GM20000 (cell line): ENCODE results near the gene MYH7B.

Source experiments
- DNase-seq: peaks from one replicate; pipeline ENCODE4 v3.0.0; 2012; ENCODE audit warnings: low spot score
- TF ChIP-seq, protein P1 (sequence below): IDR thresholded peaks from 2 replicates; pipeline ENCODE4 v1.5.1; 2012; ENCODE audit warnings: mild to moderate bottlenecking, control low read depth; ENCODE audit errors: extremely low read depth, missing control alignments

MYH7B gene

DNA sequence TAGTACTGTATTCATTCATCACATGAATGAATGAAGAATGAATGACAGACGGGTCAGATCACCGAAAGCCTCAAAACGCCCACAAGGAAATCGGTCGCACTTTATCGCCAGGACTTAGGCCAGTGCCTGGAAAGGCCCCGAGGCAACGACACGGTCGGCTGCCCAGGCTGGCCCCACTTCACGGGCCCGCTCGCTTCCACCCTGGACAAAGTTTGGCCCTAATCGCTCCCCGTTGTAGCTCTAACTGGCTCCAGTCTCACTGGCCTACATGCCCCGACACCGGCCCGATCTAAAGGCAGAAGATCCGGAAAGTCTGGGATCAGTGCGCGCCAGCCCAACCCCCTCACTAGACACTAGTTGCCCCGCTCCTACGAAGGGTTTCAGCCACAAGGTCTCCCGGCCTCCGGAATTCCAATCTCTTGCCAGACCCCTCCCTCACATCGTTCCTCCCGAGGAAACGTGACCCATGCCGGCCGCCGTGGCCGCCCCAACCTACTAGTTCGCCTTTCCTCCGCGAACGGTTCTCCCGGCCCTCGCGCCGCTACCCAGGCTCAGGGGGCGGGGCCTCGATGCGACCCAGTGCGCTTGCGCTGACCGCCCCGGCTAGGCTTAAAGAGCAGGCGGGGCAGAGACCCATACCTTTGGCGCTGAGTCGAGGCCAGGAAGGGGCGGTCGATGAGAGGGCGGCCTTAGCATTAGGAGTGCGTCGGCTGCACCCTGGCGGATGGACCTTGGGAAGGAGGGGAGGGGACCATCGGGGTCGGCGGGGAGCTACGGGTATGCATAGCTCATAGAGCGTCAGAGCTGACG, at the start of gene MYH7B, which contains the start of gene GSS:
Gene MYH7B, plus strand, starts transcription at position 638 of the 810 bp plus-strand sequence. CDS start 22,138 bp downstream, outside the sequence.
Gene GSS, minus strand, starts transcription at position 576 of the 810 bp plus-strand sequence. CDS start 3,954 bp downstream, outside the sequence.
- DNase-seq, result peak; percentile 95
- TF ChIP-seq, protein P1, sequence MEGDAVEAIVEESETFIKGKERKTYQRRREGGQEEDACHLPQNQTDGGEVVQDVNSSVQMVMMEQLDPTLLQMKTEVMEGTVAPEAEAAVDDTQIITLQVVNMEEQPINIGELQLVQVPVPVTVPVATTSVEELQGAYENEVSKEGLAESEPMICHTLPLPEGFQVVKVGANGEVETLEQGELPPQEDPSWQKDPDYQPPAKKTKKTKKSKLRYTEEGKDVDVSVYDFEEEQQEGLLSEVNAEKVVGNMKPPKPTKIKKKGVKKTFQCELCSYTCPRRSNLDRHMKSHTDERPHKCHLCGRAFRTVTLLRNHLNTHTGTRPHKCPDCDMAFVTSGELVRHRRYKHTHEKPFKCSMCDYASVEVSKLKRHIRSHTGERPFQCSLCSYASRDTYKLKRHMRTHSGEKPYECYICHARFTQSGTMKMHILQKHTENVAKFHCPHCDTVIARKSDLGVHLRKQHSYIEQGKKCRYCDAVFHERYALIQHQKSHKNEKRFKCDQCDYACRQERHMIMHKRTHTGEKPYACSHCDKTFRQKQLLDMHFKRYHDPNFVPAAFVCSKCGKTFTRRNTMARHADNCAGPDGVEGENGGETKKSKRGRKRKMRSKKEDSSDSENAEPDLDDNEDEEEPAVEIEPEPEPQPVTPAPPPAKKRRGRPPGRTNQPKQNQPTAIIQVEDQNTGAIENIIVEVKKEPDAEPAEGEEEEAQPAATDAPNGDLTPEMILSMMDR, result peak; percentile 32

- DNase-seq, result no peak
- TF ChIP-seq, protein P1, result no peak
Observed at GRCh38 chr20:34907616-34908469, 47.8 kb upstream of the MYH7B start.

DNA sequence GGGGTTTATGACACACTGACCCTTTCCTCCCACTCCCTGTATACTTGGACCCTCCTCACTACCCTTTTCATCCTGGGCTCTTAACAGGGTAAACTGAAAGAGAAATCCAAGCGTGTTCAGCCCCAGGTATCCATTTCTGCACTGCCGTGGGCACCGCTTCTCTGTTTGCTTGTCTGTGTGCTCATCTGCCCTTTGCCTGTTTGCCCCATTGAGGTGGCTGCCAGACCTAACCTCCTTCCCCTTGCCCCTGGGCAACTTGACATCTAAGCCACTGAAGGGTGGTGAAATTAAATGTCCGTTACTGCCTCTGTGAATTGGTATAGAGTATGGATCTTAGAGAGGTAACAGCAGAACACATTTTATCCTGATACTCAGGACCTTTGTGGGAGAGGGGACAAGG, 40.5 kb upstream of the MYH7B start:
- DNase-seq, result no peak
- TF ChIP-seq, protein P1, result no peak

GRCh38 chr20:34915749-34916455, 39.8 kb upstream of the MYH7B start:
- no peak for DNase-seq
- TF ChIP-seq, protein P1, result no peak

- no peak for DNase-seq
- TF ChIP-seq, protein P1, result no peak
Observed at GRCh38 chr20:34916774-34917354, 38.8 kb upstream of the MYH7B start.

DNA sequence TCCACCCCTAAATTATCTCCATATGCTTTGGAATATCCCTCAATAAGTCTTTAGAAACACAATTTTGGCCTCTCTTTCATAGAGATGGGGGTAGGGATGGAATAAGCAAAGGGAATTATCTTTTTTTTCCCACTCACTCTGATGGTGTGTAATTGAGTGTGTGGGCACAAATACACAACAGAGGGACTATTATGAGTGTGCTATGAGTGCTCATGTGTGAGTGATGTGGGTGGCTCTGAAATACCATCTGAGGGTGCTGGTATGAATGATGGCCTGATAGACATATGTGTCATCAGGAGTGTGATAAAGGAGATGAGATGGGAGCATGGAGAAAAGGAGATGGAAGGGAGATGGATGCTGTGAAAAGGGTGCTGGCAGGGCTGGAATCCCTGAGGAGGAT, 35.6 kb upstream of the MYH7B start:
- TF ChIP-seq, protein P1, result no peak

More for the DNA sequence above, 35.6 kb upstream of the MYH7B start:
- no peak for DNase-seq
